Gastrocnemius medialis (tissue), 4 donors: Measurements from ENCODE around the gene BBS12. TPM values are rescaled to one million over a fixed set of nuclear protein-coding genes. Genes with fewer than 3 reads are reported as not detected.

ENCODE experiments used
- ATAC-seq, 2 donors: fragments of 150-250 bp; one replicate each; pipeline ENCODE4 v1.9.1; 2016
- DNase-seq, 2 donors: peaks; one replicate each; pipeline ENCODE4 v3.0.0-alpha.2; 2019
- H3K27ac ChIP-seq, 4 donors: fragments of 200-600 bp; sonication (generic); 1 replicate in 1 of 4; 2 replicates in 3 of 4; pipeline ENCODE4 v1.5.1; 2016 to 2018; ENCODE audit warnings: mild to moderate bottlenecking in 2 of 4, moderate library complexity in 1 of 4
- H3K27me3 ChIP-seq, 3 donors: fragments of 200-600 bp; sonication (generic) in 2 of 3; 1 replicate in 1 of 3; 2 replicates in 2 of 3; pipeline versions ENCODE4 v1.5.1 to v1.6.0; 2016 to 2019; ENCODE audit warnings: mild to moderate bottlenecking in 1 of 3, moderate library complexity in 1 of 3
- H3K36me3 ChIP-seq, 2 donors: fragments of 200-600 bp; sonication (generic) in 1 of 2; one replicate each; pipeline ENCODE4 v1.5.1; 2017 to 2018
- H3K4me1 ChIP-seq, 2 donors: fragments of 200-600 bp; sonication (generic) in 1 of 2; one replicate each; pipeline ENCODE4 v1.5.1; 2016 to 2017; ENCODE audit warnings: mild to moderate bottlenecking in 2 of 2
- H3K4me3 ChIP-seq, 4 donors: fragments of 200-600 bp; sonication (generic) in 3 of 4; 1 replicate in 1 of 4; 2 replicates in 3 of 4; pipeline ENCODE4 v1.5.1; 2016 to 2019; ENCODE audit warnings: mild to moderate bottlenecking in 2 of 4
- H3K9me3 ChIP-seq, 3 donors: fragments of 200-600 bp; sonication (generic) in 2 of 3; 1 replicate in 1 of 3; 2 replicates in 2 of 3; pipeline ENCODE4 v1.5.1; 2016 to 2019
- POLR2A ChIP-seq, 2 donors: fragments of 450-650 bp; IDR thresholded peaks; one replicate each; pipeline ENCODE4 v1.6.1; 2017; ENCODE audit warnings: antibody characterized with exemption in 2 of 2, mild to moderate bottlenecking in 2 of 2, moderate library complexity in 2 of 2
- in situ Hi-C, 4 donors: fragments of 200-750 bp; cut with MboI; loops; one replicate each; pipeline versions ENCODE4 v1.15.0 to v1.8.0; 2017; ENCODE audit warnings: low sequenced_read_pairs in 4 of 4
- intact Hi-C: fragments of 100-400 bp; cut with DNase I; formaldehyde crosslinking; loops from one replicate; pipeline ENCODE4 v1.15.1; 2023; ENCODE audit warnings: low total_unique reads
- total RNA-seq, 4 donors: library from RNA; depleted of rRNA; stranded (reverse); fragments of >200 nt; gene quantifications; one replicate each; pipeline versions ENCODE4 v1.1.0 to v1.2.3, GENCODE V29; 2016
- TF ChIP-seq, protein P1 (sequence below), 5 experiments: fragments of 450-650 bp in 3 of 5; fragments of 200-600 bp in 2 of 5; sonication (generic) in 2 of 5; IDR thresholded peaks in 4 of 5; conservative IDR thresholded peaks in 1 of 5; 1 replicate in 4 of 5; 2 replicates in 1 of 5; pipeline ENCODE4 v1.5.1; 2016 to 2019; ENCODE audit warnings: antibody characterized with exemption in 5 of 5, mild to moderate bottlenecking in 3 of 5, moderate library complexity in 3 of 5

BBS12 gene
- total RNA-seq, 4 donors from 2014 or later, result 0.61 to 1.9 (median 1.3) TPM

DNA sequence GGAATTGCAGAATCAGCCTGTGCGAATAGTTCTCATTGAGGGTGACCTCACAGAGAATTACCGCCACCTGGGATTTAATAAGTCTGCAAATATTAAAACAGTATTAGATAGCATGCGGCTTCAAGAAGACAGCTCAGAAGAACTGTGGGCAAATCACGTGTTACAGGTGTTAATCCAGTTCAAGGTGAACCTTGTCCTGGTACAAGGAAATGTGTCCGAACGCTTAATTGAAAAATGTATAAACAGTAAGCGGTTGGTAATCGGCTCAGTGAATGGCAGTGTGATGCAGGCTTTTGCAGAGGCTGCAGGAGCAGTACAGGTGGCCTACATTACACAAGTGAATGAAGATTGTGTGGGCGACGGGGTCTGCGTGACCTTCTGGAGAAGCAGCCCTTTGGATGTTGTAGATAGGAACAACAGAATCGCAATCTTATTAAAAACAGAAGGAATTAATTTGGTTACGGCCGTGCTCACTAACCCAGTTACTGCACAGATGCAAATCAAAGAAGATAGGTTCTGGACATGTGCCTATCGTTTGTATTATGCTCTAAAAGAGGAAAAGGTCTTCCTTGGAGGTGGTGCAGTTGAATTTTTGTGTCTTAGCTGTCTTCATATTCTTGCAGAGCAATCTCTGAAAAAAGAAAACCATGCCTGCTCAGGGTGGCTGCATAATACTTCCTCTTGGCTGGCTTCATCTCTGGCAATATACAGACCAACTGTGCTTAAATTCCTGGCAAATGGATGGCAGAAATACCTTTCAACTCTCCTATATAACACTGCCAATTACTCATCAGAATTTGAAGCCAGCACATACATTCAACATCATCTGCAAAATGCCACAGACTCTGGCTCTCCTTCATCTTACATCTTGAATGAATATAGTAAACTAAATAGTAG lies 10.7 kb downstream of the BBS12 start:
- Histone ChIP-seq H3K27ac (no peak overlapping the region), H3K9me3 (no peaks in the 10 kb centered on the region), H3K36me3 (no peaks in the 10 kb centered on the region), H3K27me3 (no peaks in the 10 kb centered on the region), H3K4me1 (no peaks in the 10 kb centered on the region), H3K4me3 (no peak overlapping the region)
- DNase-seq (no peak), ATAC-seq (no peak)
- in situ Hi-C loops (no loop called here), intact Hi-C loops (no loop called here)
- TF ChIP-seq POLR2A (IDR thresholded peaks at IDR 0.05), result no peak
- TF ChIP-seq, protein P1, sequence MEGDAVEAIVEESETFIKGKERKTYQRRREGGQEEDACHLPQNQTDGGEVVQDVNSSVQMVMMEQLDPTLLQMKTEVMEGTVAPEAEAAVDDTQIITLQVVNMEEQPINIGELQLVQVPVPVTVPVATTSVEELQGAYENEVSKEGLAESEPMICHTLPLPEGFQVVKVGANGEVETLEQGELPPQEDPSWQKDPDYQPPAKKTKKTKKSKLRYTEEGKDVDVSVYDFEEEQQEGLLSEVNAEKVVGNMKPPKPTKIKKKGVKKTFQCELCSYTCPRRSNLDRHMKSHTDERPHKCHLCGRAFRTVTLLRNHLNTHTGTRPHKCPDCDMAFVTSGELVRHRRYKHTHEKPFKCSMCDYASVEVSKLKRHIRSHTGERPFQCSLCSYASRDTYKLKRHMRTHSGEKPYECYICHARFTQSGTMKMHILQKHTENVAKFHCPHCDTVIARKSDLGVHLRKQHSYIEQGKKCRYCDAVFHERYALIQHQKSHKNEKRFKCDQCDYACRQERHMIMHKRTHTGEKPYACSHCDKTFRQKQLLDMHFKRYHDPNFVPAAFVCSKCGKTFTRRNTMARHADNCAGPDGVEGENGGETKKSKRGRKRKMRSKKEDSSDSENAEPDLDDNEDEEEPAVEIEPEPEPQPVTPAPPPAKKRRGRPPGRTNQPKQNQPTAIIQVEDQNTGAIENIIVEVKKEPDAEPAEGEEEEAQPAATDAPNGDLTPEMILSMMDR (IDR thresholded peaks at IDR 0.05 in 4 of 5, conservative IDR thresholded peaks at IDR 0.05 in 1 of 5), result no peak

DNA sequence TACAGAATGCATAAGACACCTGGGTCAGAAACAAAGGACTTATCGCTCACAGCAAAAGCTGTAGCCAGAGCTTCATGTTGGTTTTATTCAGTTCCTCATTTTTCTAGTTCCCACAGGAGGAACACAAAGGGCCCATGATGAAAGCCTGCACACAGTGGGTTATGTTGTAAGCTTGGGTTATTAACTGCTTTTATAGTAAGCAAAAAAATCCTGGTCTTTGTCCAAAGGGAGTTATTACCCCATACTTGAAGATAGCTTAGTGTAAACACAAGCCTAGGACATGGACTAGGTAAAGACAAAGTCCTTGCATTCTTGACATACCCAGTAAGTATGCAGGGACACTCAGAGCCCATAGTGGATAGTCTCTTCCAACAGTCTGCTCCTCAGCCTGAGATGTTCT lies 11.7 kb downstream of the BBS12 start:
- ATAC-seq, result no peak
- no peaks in the 10 kb centered on the region for H3K27me3 ChIP-seq
- no peaks in the 10 kb centered on the region for H3K4me1 ChIP-seq
- no peak overlapping the region for H3K27ac ChIP-seq
- no peaks in the 10 kb centered on the region for H3K36me3 ChIP-seq
- no peak for DNase-seq
- no peak overlapping the region for H3K4me3 ChIP-seq
- intact Hi-C loops (no loop called here), in situ Hi-C loops (no loop called here)
- no peak for TF ChIP-seq POLR2A (IDR thresholded peaks at IDR 0.05)
- no peaks in the 10 kb centered on the region for H3K9me3 ChIP-seq

DNA sequence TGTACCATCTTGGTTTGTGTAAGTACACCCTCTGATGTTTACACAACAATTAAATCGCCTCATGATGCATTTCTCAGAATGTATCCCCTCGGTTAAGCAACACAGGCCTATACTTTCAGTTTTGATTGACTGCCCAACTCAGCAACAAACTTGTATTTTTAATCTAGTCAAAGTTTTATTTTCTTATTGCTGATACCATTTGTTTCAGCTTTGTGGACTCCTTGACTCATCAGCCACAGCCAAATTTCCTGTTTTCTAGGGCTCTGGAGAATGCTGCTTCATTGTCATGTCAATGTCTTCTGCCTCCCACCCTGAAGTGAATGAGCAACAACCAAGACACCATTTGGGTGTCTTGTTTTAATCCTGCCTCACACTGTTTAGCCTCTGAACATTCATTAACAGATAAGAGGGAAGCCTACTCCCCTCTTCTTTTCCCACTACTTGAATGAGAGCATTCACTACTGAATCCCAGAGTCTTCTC lies 14.0 kb downstream of the BBS12 start:
- TF ChIP-seq, protein P1 (IDR thresholded peaks at IDR 0.05 in 4 of 5, conservative IDR thresholded peaks at IDR 0.05 in 1 of 5), result no peak
- TF ChIP-seq POLR2A (IDR thresholded peaks at IDR 0.05), result no peak
- Histone ChIP-seq H3K27me3 (no peaks in the 10 kb centered on the region), H3K4me1 (no peaks in the 10 kb centered on the region), H3K27ac (no peak overlapping the region), H3K9me3 (no peaks in the 10 kb centered on the region), H3K36me3 (no peaks in the 10 kb centered on the region), H3K4me3 (no peak overlapping the region)
- DNase-seq (no peak), ATAC-seq (no peak)
- in situ Hi-C loops (no loop called here), intact Hi-C loops (no loop called here)

DNA sequence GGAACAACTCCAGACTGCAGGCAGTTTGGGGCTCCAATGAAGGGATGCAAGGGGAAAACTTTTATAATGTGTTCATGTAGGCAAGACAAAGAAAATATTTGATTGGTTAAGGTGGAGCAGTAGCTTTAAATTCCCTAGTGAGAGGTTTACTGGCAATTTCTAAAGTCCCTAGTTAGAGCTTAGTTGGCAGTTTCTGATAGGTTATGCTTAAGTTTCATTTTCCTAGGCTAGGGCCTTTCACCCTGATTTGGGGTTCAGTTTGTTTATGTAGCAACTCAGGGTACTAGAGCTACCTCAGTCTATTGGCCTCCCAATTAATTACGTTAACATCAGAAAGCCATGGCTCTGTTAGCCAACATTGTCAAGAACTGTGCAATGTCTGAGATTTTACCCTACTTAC lies 14.6 kb downstream of the BBS12 start:
- no peaks in the 10 kb centered on the region for H3K27me3 ChIP-seq
- no peaks in the 10 kb centered on the region for H3K9me3 ChIP-seq
- DNase-seq (no peak), ATAC-seq (no peak)
- no peak for TF ChIP-seq POLR2A (IDR thresholded peaks at IDR 0.05)
- TF ChIP-seq, protein P1 (IDR thresholded peaks at IDR 0.05 in 4 of 5, conservative IDR thresholded peaks at IDR 0.05 in 1 of 5), result no peak
- in situ Hi-C loops, result no loop called here
- no peak overlapping the region for H3K4me3 ChIP-seq
- H3K27ac ChIP-seq, result no peak overlapping the region
- no peaks in the 10 kb centered on the region for H3K4me1 ChIP-seq
- no peaks in the 10 kb centered on the region for H3K36me3 ChIP-seq
- intact Hi-C loops, result no loop called here

DNA sequence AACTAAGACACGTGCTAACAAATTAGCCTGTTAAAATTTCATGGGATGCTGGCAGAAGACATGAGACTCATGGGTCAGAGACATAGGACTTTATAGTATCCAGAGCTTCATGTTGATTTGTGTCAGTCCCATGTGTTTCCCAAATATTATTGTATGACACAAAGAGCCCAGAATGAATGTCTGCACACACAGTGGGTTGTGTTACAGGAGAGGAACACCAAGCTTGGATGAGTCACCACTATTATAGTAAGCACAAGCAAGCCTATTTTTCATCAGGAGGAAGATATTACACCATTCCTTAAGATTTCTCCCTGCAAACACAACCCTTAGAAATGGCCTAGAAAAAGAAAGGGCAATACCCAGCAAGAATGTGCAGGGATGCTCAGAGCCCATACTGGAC lies 15.4 kb downstream of the BBS12 start:
- Histone ChIP-seq H3K27ac (no peak overlapping the region), H3K27me3 (no peaks in the 10 kb centered on the region), H3K4me3 (no peak overlapping the region), H3K4me1 (no peaks in the 10 kb centered on the region), H3K36me3 (no peaks in the 10 kb centered on the region), H3K9me3 (no peaks in the 10 kb centered on the region)
- in situ Hi-C loops, result no loop called here
- ATAC-seq (no peak), DNase-seq (no peak)
- TF ChIP-seq POLR2A (IDR thresholded peaks at IDR 0.05), result no peak
- TF ChIP-seq, protein P1 (IDR thresholded peaks at IDR 0.05 in 4 of 5, conservative IDR thresholded peaks at IDR 0.05 in 1 of 5), result no peak
- intact Hi-C loops, result no loop called here
